HG03439 (cell line): Measurements from ENCODE around the gene BRAT1.

ENCODE experiments used
- ATAC-seq: cut with Tn5 transposase; IDR thresholded peaks from one replicate; pipeline ENCODE4 v1.9.1; 2021; ENCODE audit warnings: mild to moderate bottlenecking, moderate library complexity; ENCODE audit not compliant: unreplicated experiment

The BRAT1 gene

DNA sequence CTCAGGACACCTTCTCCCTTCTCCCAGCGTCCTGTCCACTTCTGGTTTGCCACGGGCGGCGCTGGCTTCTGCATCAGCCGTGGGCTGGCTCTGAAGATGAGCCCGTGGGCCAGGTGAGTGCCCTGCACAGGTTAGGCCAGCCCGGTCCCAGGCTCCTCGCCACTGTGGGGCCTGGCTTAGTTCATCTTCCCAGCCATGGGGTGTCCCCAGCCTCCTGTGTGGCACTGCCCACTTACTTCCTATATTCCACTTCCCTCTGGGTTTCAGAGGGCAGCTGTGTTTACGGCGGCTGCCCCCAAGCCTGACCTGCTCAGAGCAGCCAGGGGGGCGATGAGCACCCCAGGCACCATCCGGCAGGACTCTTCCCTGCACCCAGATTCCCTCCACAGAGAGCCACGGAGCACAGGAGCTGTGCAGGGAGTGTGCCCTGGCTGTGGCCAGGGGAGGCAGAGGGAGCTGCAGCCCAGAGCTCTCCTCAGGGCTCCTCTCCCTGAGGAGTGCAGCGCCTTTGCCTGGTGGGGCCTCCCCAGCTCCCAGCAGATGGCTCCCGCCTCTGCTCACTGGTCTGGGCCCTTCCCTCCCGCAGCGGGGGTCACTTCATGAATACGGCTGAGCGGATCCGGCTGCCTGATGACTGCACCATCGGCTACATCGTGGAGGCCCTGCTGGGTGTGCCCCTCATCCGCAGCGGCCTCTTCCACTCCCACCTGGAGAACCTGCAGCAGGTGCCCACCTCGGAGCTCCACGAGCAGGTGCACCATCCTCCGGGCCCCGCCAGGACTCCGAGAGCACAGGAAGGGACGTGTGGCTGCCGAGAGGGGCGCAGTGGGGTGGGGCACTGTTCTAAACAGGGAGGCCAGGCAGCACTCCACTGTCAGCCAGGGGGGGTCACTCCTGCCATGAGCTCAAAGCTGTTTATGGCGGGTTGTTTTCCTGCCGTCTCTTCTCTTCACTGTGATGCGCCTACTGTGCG, 29.4 kb downstream of the BRAT1 start:
- ATAC-seq = no peak

DNA sequence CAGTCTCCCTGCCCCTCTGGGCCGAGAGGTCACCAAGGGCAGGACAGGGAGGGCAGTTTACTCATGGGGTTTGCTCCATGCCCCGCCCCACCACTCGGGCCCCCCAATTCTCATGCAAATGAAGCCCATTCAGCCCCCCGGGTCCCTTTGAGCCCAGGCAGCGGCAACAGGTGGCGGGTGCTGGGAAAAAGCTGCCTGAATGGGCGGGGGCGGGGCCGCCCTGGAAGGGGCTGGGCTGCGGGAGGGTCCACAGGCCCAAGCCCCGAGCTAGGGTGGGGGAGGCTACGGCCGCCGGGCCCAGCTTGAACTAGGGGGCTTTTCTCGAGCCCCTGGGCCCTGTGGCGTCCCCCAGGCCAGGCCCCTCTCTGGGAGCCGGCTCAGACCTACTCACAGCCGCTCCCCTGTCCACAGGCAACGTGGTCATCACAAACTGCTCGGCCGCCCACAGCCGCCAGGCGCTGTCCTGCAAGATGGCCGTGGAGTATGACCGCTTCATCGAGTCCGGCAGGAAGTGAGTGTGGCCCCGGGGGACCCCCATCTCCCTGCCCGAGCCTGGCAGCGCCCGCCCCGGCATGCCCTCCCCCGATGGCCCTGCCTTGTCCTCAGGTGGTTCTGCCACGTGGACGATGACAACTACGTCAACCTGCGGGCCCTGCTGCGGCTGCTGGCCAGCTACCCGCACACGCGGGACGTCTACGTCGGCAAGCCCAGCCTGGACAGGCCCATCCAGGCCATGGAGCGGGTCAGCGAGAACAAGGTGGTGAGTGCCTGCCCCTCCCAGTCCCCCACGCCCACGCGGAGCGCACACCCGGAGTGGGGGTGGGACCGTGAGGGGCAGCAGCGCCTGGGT, 30.3 kb downstream of the BRAT1 start:
- no peak for ATAC-seq

DNA sequence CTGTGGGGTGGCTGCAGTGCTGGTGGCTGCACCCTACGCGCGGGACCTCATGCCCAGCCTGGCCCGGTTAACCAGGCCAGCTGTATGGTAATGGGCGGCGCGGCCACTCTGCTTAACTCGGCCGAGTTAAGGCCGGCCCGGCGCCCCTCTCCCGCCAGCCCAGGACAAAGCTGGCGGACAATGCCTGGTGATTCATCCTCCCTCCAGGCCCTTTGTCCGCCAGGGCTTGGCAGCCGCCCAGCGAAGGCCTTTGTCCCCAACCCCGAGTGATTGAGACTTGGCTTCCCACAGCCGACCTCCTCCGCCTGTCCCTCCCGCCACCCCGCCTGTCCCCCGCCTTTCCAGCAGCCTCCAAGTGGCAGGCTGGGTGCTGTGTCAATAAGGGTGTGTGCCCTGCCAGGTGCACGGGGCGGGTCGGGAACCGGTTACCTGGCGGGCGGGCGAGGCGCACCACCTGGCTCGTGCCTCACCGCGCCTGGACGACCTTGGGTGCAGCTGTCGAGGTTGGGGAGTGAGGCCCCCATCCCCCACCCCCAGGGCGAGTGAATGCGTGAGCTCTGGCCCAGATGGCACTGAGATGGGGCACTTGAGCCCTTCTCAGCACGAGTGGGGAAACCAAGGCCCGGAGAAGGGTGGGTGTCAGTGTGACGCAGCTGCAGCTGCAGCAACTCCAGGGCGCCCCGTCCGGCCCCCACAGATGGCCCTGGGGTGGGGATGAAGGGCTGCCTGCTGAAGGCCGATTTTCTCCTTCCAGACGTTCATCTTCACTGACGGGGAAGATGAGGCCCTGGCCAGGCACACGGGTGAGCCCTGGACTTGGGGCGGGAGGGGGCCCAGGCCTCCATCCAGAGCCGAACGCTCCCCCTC, 31.1 kb downstream of the BRAT1 start:
- no peak for ATAC-seq

DNA sequence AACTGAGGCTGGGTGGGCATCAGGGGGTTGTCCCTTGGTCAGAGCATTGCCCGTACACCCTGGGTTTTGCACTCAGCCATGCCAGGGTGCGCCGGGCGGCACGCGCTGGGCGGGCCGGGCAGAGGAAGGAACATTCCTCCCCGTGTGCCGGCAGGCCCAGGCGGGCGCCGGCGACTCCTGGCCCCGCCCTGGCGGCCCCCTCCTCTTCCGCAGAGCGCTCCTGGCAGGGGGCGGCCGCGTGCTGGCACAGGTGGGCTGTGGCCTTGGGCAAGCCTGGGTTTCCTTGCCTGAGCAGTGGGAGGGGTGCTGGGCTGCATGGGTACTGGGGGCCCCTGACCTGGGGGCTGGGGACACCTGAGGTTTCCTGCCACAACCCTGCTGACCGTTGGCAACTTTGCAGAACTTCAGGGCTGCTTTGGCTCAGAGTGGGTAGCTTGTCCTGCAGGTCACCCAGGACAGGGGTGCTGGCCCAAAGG, 31.8 kb downstream of the BRAT1 start:
- no peak for ATAC-seq

DNA sequence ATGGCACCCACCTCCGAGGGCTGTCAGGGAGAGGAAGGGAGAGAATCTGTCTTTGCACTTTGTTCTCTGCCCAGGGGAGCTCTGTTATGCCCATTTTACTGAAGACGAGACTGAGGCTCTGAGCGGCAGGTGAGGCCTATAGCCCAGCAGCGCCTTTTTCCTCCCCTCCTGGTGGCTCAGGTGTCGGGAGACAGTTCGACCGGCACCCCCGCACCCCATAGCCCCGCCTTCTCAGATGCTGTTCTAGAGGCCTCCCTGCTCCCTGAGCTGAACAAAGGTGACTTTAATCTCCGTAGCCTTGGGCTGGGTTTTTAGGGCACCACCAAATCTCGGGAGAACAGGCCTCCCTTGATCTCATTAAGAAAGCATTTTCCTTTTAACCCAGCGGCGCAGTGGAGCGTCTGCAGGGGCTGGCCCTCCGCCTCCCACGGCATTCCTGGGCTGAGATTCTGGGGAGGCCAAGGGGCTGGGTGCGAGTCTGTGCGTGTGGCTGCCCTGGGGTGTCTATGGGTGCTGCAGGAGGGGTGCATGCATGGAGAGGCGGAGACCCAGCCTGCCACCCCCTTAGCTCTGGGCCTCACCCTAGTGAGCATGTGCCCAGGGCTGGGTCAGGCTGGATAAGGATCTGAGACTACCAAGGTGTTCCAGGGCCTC, 32.4 kb downstream of the BRAT1 start:
- no peak for ATAC-seq

DNA sequence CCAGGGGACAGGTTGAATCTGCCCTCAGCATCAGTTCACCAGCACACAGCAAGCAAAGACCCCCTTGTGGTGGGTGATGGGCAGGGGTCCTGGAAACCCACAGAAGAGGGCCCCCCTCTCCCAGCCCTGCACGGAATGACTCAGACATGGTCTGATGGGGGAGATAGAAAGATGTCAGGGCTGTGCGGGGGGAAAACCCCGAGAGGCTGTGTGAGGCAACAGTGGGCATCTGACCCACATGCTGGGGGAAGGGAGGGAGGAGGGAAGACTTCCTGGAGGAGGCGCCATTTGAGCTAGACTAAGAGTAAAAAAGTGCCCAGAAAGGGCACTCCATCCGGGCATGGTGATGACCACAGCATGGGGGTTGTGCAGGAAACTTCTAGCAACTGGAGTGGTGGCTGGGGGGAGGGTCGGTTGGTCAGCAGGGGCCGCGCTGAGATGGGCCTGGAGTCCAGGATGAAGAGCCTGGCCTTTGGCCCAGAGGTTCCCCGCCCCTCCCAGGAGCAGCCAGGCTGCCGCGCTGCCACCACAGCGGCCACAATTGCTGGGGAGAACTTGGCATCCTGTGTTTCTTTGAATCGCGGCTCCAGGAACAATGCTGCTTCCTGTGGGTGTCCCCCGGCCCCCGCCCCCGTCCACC, 33.3 kb downstream of the BRAT1 start:
- ATAC-seq = no peak

DNA sequence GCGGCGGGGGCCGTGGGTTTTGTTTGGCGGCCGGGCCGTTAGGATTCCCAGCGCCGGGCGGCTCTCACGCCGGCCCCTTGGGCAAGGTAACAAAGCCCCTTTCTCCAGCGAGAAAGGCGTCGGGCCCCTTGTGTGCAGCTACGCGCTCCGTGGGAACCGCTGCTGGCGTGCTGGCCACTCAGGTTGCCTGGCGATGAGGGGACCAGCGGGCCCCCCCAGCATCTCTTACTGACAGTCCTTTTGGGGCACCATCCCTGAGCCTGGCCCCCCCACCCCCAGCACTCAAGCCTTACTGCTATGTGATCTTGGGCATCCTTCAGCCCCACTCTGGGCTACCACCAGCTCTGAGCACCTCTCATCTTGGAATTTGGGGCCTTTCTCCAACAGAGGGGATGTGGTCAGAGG, 34.0 kb downstream of the BRAT1 start:
- ATAC-seq = no peak

DNA sequence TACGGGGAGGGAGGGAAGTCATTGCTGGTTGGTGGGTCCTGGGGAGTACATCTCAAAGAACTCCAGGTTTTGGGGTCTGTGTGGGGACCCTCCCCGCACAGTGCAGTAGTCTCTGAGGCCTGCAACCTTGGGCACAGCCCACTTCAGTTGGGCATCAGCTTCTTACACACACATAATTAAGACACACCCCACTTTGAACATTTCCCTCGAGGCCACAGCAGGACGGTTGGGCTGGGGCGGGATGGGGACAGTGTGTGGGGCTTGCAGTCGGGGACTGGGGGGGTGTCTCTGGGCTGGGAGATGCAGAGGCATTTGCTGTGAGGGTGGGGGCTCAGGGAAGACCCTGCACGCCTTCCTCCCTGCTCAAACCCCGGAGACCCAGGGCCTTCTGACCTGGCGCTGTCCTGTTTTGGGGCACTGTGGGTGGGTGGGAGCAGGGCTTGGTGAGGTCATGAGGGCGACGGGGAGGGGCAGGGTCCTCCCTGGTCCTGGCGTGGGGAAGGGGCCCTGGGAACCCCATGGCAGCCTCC, 34.5 kb downstream of the BRAT1 start:
- ATAC-seq = no peak

DNA sequence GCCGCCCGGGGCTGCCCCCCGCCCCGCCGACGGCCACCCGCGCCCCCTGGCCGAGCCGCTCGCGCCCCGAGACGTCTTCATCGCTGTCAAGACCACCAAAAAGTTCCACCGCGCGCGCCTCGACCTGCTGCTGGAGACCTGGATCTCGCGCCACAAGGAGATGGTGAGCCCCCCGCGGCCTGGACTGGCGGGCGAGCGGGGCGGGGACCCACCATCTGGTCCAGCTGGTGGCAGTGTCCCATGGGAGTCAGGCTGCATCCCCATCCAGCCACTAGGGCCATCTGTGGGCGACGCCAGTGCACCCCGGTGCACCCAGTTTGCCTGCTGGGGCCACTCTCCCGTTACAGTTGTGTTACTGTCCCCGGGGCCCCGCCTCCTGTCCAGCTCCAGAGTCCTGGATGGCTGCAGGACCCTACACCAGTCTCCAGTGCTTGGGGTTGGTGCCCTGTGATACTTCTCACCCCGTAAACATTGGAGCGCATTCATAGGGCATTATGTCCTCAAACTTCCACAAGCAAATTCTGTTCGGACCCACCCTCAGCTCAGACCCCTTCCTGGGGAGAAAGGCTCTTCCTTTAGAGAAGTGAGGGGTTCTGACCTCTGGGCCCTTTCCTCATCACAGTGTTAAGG, 35.1 kb downstream of the BRAT1 start:
- ATAC-seq = no peak

DNA sequence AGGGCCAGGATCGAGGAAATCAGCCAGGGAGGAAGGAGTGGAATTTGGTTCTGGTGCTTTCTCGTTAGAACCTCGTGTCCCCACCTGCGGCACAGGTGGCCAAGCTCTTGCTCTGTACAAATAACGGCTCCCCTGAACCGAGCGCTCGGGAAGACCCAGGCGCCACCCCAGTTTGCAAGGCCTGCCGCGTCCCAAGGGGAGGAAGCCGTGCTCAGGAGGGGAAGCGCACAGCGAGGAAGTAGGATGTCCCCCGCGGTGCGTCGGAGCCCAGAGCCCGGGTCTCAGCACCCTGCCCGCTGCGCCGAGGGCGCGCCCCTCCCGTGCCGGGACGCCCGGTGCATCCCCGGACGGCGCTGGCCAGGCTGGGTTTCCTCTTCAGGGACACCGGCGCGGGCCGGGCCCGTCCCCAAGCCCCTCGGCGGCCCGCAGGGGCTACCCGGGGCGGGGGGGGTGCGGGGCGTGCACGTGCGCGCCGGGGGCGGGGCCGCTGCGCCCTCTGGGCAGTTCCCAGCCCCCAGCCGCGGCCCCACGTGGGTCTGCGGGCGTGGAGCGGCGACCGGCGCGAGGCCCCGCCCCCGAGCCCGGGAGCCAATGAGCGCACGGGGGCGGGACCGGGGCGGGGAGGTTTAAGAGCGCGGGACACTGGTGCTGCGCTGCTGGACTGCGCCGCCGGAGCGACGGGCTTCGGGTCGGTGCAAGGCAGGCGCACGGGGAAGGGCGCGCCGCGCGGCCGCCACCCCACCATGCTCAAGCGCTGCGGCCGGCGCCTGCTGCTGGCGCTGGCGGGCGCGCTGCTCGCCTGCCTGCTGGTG, 36.0 kb downstream of the BRAT1 start, which contains the start of gene LFNG:
Gene LFNG (plus strand): TSS at position 656 of the 812 bp plus-strand sequence. CDS start 88 bp downstream, at position 744.
- ATAC-seq = peak; percentile 80

DNA sequence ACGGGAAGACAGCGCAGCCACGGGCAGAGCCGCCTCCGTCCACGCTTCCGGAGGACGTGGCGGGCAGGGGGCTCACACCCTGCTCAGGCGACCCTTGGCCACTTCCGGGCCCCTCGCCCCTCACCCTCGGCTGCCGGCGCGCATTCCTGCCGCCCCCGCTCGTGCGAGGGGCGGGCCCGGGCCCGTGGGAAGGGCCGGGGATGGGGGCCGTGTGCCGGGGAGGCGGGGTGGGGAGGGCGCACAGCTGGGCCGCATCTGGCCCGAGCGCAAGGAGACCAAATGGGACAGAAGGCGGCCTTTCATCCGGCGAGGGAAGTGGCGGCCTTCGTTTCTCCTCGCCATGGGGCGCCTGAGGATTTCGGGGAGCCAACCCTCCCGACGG, 36.6 kb downstream of the BRAT1 start:
- no peak for ATAC-seq

DNA sequence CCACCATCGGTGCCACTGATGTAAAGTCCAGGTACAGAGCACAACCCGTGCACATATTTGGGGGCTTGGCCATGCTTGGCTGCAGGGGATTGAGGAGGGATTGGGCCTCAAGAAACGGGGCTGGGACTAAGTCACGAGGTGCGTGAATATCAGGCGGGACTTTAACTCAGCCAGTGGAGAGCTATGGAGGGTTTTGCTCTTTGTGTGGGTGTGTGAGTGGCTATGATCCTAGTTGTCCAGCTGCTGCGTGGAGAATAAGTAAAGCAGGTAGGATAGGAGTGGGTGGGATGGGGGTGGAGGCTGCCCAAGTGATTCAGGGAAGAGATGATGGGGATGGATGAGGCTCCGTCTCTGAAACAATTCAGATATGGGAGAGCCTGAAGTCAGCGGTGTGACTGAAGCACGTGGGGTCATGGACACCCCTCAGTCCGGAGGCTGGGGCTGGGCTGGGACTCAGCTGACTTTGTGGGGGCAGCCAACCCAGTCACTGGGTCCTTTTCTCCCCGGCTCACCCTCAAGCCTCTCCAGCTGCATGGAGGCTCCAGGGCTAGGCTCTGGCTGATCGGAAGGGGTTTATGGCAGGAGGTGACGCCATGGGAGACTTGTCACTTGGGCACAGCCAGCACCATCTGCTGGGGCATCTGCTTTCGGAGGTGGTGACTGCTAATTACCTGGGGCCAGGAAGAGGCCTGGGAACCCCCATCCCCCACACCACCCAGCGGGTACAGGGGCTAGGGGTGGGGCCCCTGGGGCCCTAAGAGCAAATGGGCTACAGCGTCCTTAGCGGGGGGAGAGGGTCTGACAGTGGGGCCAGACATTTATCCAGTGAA, 37.4 kb downstream of the BRAT1 start:
- no peak for ATAC-seq

DNA sequence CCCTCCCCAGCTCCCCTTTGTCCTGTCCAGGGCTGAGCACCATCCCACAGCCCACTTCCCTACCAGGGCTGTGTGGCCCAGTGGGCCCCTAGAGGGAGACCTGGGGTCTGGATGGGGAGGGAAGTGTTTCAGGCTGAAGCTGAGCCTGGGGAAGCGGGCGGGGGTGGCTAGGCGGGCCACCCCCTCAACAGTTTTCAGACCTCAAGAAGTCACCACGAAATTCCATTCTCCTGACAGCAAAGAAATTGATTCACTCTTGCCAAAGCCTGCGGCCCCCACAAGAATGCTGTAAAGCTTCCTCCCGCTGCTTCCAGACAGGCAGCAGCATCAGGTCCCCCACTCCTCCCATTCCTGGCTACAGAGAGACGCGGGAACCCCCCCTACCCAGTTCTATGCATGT, 38.3 kb downstream of the BRAT1 start:
- ATAC-seq = no peak

DNA sequence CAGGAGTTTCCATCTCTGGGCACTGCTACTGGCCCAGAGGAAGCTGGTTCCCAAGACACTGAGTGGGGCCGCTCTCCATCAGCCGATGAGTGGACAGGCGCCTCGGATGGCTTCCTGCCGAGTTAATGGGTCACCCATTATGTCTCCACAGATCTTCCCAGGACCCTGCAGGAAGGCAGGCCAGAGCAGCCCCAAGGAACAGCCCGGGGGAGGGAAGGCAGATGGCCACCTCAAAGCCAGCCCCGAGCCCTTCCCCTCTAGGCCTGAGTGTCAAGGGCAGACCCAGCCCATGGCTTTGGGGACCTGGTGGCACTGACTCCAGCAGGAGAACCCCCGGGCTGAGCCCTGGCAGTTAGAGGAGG, 39.1 kb downstream of the BRAT1 start:
- no peak for ATAC-seq

DNA sequence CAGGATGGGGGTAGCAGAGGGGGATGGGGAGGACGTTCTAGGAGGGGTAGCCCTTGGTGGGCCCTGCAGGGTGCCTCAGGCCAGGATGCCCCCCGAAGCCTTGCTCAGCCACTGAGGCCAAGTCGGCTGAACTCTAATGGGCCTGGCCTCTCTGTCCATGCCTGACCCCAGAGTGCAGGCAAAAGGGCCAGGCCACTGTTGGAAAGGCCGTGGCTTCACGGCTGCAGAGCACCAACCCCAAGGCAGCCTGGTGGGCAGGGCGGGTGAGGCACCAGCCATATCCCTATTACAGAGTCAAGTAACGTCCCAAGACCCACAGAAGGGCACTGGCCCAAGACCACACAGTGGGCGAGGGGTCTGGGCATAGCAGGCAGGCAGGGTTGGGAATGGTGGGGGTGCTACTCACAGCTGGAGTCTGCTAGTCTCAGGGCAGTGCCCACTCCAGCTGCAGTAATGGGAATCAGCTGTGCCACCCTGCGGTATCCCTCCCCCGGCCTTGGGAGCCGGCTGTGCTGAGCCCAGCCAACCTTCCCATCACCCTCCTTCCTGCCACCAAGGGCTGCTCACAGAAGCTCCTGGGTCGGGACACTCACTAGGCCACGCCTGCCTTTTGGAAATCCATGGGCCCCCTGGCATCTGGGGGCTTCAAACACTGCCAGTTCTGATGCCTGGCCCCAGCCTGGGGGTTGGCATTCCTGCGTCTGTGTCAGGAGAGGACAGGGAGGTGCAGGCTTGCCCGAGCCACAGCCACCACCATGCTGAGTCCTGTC, 39.7 kb downstream of the BRAT1 start:
- no peak for ATAC-seq
